Spinal cord (tissue), 10 donors: Measurements from ENCODE around the gene SMYD5. TPM values are rescaled to one million over a fixed set of nuclear protein-coding genes. Genes with fewer than 3 reads are reported as not detected.
A peak's percentile ranks its signal among the peaks of the same experiment; 100 is the strongest.

Source experiments
- DNase-seq, 6 donors: peaks; one replicate each; pipeline versions ENCODE4 v3.0.0 to v3.0.0-alpha.2; 2013 to 2015; ENCODE audit warnings: low spot score in 6 of 6, low read depth in 4 of 6
- H3K27ac ChIP-seq: one replicate; pipeline ENCODE4 v1.5.1; 2013; ENCODE audit warnings: low read depth, low read length, control low read depth
- H3K27me3 ChIP-seq: one replicate; pipeline ENCODE4 v1.6.1; 2013; ENCODE audit warnings: low read length; ENCODE audit not compliant: control insufficient read depth, insufficient read depth
- H3K36me3 ChIP-seq: one replicate; pipeline ENCODE4 v1.6.1; 2013; ENCODE audit warnings: low read length; ENCODE audit not compliant: control insufficient read depth, insufficient read depth
- H3K4me1 ChIP-seq: one replicate; pipeline ENCODE4 v1.6.1; 2013; ENCODE audit warnings: low read length; ENCODE audit not compliant: control insufficient read depth, insufficient read depth
- H3K4me3 ChIP-seq: one replicate; pipeline ENCODE4 v1.5.1; 2013; ENCODE audit warnings: low read depth, low read length, control low read depth
- H3K9me3 ChIP-seq: one replicate; pipeline ENCODE4 v1.6.1; 2013; ENCODE audit warnings: low read length; ENCODE audit not compliant: control insufficient read depth, insufficient read depth
- WGBS: methylation state at CpG from one replicate; pipeline ENCODE4 v1.1.5; 2013; ENCODE audit warnings: missing lambda C conversion rate; ENCODE audit not compliant: insufficient coverage; 5-methylcytosine and 5-hydroxymethylcytosine counted together
- polyA plus RNA-seq, 2 donors: library from polyadenylated mRNA; unstranded; fragments of 120-200 nt; gene quantifications; one replicate each; pipeline ENCODE4 v1.2.1, GENCODE V29; 2013; ENCODE audit not compliant: insufficient read length in 2 of 2
- total RNA-seq, 2 donors: library from RNA; depleted of rRNA in 1 of 2; stranded (reverse); fragments of 120-200 nt in 1 of 2; fragments of >200 nt in 1 of 2; gene quantifications; one replicate each; pipeline versions ENCODE4 v1.2.3 to v1.2.4, GENCODE V29; 2013 to 2014
- donor health status: healthy.

The SMYD5 gene
- total and polyA plus RNA-seq, 4 donors: 14.2 to 42.5 (median 33.5) TPM

- Histone ChIP-seq H3K4me1 (peaks cover 8% of the 10 kb centered on the region), H3K4me3 (no peak overlapping the region), H3K27ac (no peak overlapping the region), H3K36me3 (peaks cover 46% of the 10 kb centered on the region), H3K27me3 (no peaks in the 10 kb centered on the region), H3K9me3 (no peaks in the 10 kb centered on the region)
- DNase-seq: no peak
Measured at GRCh38 chr2:73218298-73218697, 4.3 kb downstream of the SMYD5 start.

GRCh38 chr2:73223821-73224220 is 9.8 kb downstream of the SMYD5 start:
- no peaks in the 10 kb centered on the region for H3K27me3 ChIP-seq
- peaks cover 90% of the 10 kb centered on the region for H3K36me3 ChIP-seq
- H3K9me3 ChIP-seq: no peaks in the 10 kb centered on the region
- no peak overlapping the region for H3K4me3 ChIP-seq
- H3K27ac ChIP-seq: no peak overlapping the region
- H3K4me1 ChIP-seq: no peaks in the 10 kb centered on the region
- no peak for DNase-seq
- WGBS: 100% methylated on average over 4 of the region's 4 CpGs

GRCh38 chr2:73225513-73226360 is 11.7 kb downstream of the SMYD5 start:
- WGBS: 83% methylated on average over 5 of the region's 9 CpGs
- H3K4me3 ChIP-seq: no peak overlapping the region
- no peaks in the 10 kb centered on the region for H3K27me3 ChIP-seq
- peaks cover 76% of the 10 kb centered on the region for H3K36me3 ChIP-seq
- no peak overlapping the region for H3K27ac ChIP-seq
- DNase-seq: no peak
- no peaks in the 10 kb centered on the region for H3K4me1 ChIP-seq
- no peaks in the 10 kb centered on the region for H3K9me3 ChIP-seq

- no peaks in the 10 kb centered on the region for H3K9me3 ChIP-seq
- DNase-seq: no peak
- peaks cover under 1% of the 10 kb centered on the region for H3K4me1 ChIP-seq
- no CpG with 5 or more reads among the region's 3 CpGs for WGBS
- H3K36me3 ChIP-seq: peaks cover 66% of the 10 kb centered on the region
- H3K4me3 ChIP-seq: no peak overlapping the region
- H3K27ac ChIP-seq: no peak overlapping the region
- H3K27me3 ChIP-seq: no peaks in the 10 kb centered on the region
Measured at GRCh38 chr2:73227086-73227485, 13.0 kb downstream of the SMYD5 start.

DNA sequence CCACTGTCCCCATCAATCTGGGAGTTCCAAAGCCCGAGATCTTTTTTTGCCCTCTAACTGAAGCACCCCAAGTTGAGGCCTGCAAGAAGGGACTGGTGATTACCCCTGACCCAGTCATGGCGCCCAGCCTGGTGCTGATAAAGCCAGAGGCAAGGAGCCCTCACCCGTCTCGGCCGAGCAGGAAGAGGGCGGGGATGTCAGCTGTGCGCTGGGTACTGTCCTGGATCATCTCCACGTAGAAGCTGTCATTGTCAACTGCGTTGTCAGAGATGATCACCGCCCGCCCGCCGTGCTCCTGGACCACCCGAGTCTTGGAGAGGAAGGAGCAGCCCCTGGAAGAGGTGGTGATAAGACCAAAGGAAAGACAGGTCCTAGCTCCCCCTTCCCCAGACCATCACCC is 14.6 kb downstream of the SMYD5 start:
- Histone ChIP-seq H3K27me3 (no peaks in the 10 kb centered on the region), H3K36me3 (peaks cover 51% of the 10 kb centered on the region), H3K4me1 (peaks cover 10% of the 10 kb centered on the region), H3K27ac (no peak overlapping the region), H3K4me3 (no peak overlapping the region), H3K9me3 (no peaks in the 10 kb centered on the region)
- 83% methylated on average over 9 of the region's 14 CpGs for WGBS
- DNase-seq: no peak

- peaks cover 18% of the 10 kb centered on the region for H3K4me1 ChIP-seq
- no peak overlapping the region for H3K27ac ChIP-seq
- H3K36me3 ChIP-seq: peaks cover 15% of the 10 kb centered on the region
- H3K27me3 ChIP-seq: no peaks in the 10 kb centered on the region
- WGBS: 0% methylated on average over 28 of the region's 37 CpGs
- H3K9me3 ChIP-seq: no peaks in the 10 kb centered on the region
- no peak for DNase-seq
- H3K4me3 ChIP-seq: peak overlapping the region; percentile 65
Measured at GRCh38 chr2:73232403-73233153, 18.5 kb downstream of the SMYD5 start.

GRCh38 chr2:73233154-73233931 is 19.3 kb downstream of the SMYD5 start, which contains the start of gene PRADC1:
Gene PRADC1 (minus strand): TSS chr2:73233239. CDS start chr2:73233160, 79 bp downstream.
- peak within 1 kb of the TSS; percentile 94 for H3K27ac ChIP-seq
- peaks cover 10% of the 10 kb centered on the region for H3K36me3 ChIP-seq
- H3K4me3 ChIP-seq: peak within 1 kb of the TSS; percentile 89
- no peaks in the 10 kb centered on the region for H3K9me3 ChIP-seq
- no peaks in the 10 kb centered on the region for H3K27me3 ChIP-seq
- 0% methylated on average over 67 of the region's 67 CpGs for WGBS
- DNase-seq: peak; percentile 97 to 100 (median 99)
- peaks cover 18% of the 10 kb centered on the region for H3K4me1 ChIP-seq

DNA sequence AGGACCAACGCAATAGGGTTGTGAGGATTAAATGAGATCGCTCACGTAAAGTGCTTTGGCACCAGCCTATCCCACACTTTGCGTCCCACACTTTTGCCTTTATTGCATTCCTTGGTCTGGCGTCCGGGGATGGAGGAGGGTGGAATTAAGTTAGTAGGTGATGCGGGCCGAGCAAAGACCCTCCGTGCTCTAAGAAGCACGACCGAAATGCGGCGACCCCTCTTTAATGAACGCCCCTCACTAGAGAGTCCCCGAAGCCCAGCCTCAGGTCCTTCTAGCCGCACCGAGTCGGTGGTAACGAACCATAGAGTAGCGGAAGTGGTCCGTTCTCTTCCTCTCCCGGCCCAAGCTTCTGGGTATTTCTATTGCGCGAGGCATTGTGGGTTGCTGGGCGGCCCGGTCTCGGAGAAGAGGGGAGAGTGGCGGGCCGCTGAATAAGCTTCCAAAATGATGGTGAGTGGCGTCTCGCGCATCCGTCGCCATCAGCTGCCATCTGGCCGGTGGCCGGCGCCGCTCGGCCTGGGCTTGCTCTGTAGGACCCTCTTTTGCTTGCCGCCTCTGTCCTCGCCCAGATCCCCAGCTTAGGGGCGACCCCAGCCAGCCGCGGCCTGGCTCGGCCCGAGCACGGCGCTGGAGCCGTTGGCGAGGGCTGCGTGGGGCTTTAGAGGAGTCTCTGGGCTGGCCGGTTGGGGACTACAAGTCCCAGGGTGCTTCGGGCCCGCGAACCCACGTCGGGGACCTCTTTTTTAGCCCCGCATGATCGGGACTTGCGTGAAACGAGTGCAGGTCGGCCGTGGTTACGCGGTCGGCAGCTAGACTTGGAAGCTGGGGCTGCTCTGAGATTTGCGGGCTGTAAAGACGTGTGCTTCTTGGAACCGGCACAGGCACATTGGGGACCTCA is 20.1 kb downstream of the SMYD5 start, which contains the start of gene CCT7:
TSS of gene CCT7 (plus strand) at position 377 of the 901 bp plus-strand sequence. CDS start at position 448, 71 bp downstream.
- Histone ChIP-seq H3K27ac (peak within 1 kb of the TSS; percentile 94), H3K4me1 (peaks cover 18% of the 10 kb centered on the region), H3K27me3 (no peaks in the 10 kb centered on the region), H3K36me3 (peaks cover 5% of the 10 kb centered on the region), H3K4me3 (peak within 1 kb of the TSS; percentile 89), H3K9me3 (no peaks in the 10 kb centered on the region)
- DNase-seq: peak; percentile 84 to 99 (median 90)
- under 1% methylated on average over 60 of the region's 69 CpGs for WGBS
